Measurements from ENCODE around the gene INPP4A.

INPP4A gene

GRCh38 chr2:98516571-98516970 lies 71.9 kb downstream of the INPP4A start:
- in situ Hi-C loops (cut with MboI; ENCODE audit: low sequenced_read_pairs, unreplicated experiment) = no loop called here
- no peak for DNase-seq (ENCODE audit: low spot score)
- TF ChIP-seq, protein P1, sequence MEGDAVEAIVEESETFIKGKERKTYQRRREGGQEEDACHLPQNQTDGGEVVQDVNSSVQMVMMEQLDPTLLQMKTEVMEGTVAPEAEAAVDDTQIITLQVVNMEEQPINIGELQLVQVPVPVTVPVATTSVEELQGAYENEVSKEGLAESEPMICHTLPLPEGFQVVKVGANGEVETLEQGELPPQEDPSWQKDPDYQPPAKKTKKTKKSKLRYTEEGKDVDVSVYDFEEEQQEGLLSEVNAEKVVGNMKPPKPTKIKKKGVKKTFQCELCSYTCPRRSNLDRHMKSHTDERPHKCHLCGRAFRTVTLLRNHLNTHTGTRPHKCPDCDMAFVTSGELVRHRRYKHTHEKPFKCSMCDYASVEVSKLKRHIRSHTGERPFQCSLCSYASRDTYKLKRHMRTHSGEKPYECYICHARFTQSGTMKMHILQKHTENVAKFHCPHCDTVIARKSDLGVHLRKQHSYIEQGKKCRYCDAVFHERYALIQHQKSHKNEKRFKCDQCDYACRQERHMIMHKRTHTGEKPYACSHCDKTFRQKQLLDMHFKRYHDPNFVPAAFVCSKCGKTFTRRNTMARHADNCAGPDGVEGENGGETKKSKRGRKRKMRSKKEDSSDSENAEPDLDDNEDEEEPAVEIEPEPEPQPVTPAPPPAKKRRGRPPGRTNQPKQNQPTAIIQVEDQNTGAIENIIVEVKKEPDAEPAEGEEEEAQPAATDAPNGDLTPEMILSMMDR (IDR thresholded peaks at IDR 0.05; ENCODE audit: borderline replicate concordance, control extremely low read depth, extremely low read depth, insufficient read depth, missing control alignments) = no peak

DNA sequence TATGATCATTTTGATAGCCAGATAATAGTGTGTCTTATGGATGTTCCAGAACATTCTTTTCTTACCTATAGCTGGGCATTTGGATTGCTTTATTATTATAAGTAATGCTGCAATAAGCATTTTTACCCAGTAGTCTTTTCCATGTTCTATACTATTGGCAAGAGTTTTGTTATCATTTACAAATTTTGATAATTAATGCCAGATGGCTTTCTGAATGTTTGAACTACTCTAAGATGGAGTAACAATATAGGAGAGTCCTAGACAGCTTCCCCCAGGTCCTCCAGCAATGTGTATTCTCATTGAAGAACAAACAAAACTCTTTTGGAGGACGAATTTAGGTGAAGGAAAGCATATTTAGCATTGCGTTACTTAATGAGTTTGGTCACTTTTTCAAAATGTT lies 73.0 kb downstream of the INPP4A start:
- TF ChIP-seq, protein P1 (IDR thresholded peaks at IDR 0.05; ENCODE audit: borderline replicate concordance, control extremely low read depth, extremely low read depth, insufficient read depth, missing control alignments) = no peak
- in situ Hi-C loops (cut with MboI; ENCODE audit: low sequenced_read_pairs, unreplicated experiment) = no loop called here
- no peak for DNase-seq (ENCODE audit: low spot score)

GRCh38 chr2:98518101-98518500 lies 73.4 kb downstream of the INPP4A start:
- DNase-seq (ENCODE audit: low spot score) = peak; percentile 70

GRCh38 chr2:98519156-98519555 lies 74.5 kb downstream of the INPP4A start:
- DNase-seq (ENCODE audit: low spot score) = no peak
- TF ChIP-seq, protein P1 (IDR thresholded peaks at IDR 0.05; ENCODE audit: borderline replicate concordance, control extremely low read depth, extremely low read depth, insufficient read depth, missing control alignments) = no peak
- in situ Hi-C loops (cut with MboI; ENCODE audit: low sequenced_read_pairs, unreplicated experiment) = no loop called here

More at GRCh38 chr2:98518101-98518500, 73.4 kb downstream of the INPP4A start:
- TF ChIP-seq, protein P1 (IDR thresholded peaks at IDR 0.05; ENCODE audit: borderline replicate concordance, control extremely low read depth, extremely low read depth, insufficient read depth, missing control alignments) = peak; percentile 55
- in situ Hi-C loops (cut with MboI; ENCODE audit: low sequenced_read_pairs, unreplicated experiment) = no loop called here

- TF ChIP-seq, protein P1 (IDR thresholded peaks at IDR 0.05; ENCODE audit: borderline replicate concordance, control extremely low read depth, extremely low read depth, insufficient read depth, missing control alignments) = no peak
- no peak for DNase-seq (ENCODE audit: low spot score)
- in situ Hi-C loops (cut with MboI; ENCODE audit: low sequenced_read_pairs, unreplicated experiment) = no loop called here
Observed at GRCh38 chr2:98519851-98520250, 75.2 kb downstream of the INPP4A start.

DNA sequence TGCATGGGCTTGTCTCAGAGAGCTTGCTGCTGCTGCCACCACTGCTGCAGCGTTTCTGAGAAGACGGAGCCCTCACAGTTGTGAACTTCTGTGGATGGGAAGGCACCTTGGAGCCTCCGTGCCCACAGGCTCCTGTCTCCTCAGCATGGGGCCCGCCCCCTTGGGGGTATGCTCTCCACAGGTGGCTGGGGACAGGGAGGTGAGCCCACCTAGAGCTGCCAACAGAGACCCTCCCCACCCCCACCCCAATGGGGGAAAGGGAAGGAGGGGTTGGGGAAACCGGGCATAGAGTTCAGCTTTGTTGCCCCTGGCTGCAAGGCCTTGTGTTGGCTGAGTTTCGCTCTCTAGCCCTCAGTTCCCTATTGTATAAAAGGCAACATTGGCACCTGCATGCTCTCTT lies 76.1 kb downstream of the INPP4A start:
- TF ChIP-seq, protein P1 (IDR thresholded peaks at IDR 0.05; ENCODE audit: borderline replicate concordance, control extremely low read depth, extremely low read depth, insufficient read depth, missing control alignments) = no peak
- in situ Hi-C loops (cut with MboI; ENCODE audit: low sequenced_read_pairs, unreplicated experiment) = no loop called here
- no peak for DNase-seq (ENCODE audit: low spot score)

DNA sequence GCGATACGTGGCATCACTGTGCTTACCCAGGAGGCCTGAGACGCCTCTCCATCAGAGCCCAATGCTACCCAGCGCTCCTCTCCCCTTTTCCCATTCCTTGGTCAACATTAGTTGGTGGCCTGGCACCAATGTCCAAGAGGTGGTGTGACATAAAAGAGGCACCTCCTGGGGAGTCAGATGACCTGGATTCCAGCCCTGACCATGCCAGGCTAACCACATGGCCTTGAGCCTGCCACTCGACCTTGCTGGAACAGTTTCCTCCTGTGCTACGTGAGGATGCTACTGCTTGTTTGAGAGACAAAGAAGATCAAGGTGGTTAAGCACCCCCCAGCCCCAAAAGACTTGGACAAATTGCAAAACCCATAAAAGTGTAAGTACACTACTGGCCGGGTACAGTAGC lies 76.6 kb downstream of the INPP4A start:
- no peak for DNase-seq (ENCODE audit: low spot score)
- in situ Hi-C loops (cut with MboI; ENCODE audit: low sequenced_read_pairs, unreplicated experiment) = no loop called here
- TF ChIP-seq, protein P1 (IDR thresholded peaks at IDR 0.05; ENCODE audit: borderline replicate concordance, control extremely low read depth, extremely low read depth, insufficient read depth, missing control alignments) = no peak
